SK-N-DZ (cell line): Measurements from ENCODE around the gene PIGC.
A peak's percentile ranks its signal among the peaks of the same experiment; 100 is the strongest.
"Not testable (repeated sequence)": the region's sequence is repeated elsewhere in the genome, so short reads cannot be mapped to it uniquely, and the experiment has no call there.

Experiments used
- DNase-seq: peaks from one replicate; pipeline ENCODE4 v3.0.0-alpha.2; 2015; ENCODE audit warnings: low spot score

The PIGC gene

GRCh38 chr1:172466795-172467407 is 23.0 kb upstream of the PIGC start:
- no peak for DNase-seq

GRCh38 chr1:172465617-172466016 is 21.7 kb upstream of the PIGC start:
- no peak for DNase-seq

DNA sequence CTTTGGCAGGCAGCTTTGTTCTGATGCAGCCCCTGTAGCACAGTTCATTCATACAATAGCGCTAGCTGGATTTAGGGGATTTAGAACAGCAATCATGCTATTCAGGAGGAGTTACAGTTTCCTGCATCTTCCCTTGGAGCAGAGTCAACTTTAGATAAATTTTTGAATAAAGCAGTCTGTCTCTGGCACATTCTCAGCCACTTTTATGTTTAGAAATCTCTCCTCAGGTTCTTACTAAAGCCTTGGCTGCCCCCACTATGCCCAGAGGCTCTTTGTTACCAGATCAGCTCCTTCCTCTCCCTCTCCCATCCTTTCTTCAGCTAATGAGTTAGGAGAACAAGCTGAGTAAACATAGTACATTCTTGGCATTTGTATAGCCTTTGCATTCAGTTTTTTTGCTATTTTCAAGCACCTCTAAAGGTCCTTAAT is 17.0 kb upstream of the PIGC start:
- no peak for DNase-seq

GRCh38 chr1:172460177-172460576 is 16.3 kb upstream of the PIGC start:
- DNase-seq, result no peak

DNA sequence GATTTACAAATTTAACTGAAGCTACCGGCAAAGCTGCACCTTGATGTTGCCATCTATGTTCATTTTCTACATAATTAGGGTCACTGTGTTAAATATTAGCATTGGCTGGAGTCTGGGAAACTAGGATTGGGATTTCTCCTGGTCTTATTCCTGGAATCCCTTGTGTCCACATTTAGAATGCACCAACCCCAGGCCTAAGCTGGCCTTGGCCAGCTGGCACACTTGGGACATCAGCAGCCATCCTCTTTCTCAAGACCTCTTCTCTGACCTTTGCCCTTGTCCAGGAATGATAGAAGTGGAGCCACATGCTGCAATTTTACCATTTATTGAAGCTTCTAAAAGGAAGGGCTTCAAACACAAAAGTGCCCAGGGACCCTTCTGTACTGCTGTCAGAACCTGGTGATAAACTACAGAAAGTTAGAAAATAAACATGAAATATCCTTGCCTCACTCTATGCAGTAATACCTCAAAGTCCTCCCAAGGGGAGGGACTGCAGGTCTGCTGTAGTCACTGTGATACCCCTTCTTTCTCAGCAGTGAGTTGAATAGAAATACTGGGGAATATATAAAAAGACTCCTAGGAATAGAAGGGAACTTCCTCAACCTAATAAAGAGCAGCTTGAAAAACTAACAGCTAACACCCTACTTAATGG is 13.7 kb upstream of the PIGC start:
- no peak for DNase-seq

DNA sequence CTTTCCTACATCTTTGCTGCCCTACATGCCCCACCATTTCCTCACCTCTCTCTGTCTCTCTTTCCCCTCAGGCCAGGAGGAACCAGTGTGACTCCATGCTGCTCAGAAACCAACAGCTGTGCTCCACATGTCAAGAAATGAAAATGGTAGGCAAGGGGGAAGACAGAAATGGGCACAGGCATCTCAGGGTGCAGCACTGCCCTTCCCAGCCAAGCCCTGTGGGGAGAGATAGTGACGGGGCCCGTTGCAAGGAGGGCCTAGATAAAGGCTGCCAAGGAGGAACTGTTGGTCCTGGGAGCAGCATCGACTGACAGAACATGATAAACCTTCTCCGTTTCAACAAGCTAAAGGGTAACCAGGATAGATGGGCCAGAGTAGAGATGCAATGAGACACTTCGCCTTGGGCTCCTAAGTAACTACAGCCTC is 12.5 kb upstream of the PIGC start:
- no peak for DNase-seq

GRCh38 chr1:172455451-172455850 is 11.6 kb upstream of the PIGC start:
- no peak for DNase-seq

GRCh38 chr1:172453607-172454006 is 9.7 kb upstream of the PIGC start:
- no peak for DNase-seq

DNA sequence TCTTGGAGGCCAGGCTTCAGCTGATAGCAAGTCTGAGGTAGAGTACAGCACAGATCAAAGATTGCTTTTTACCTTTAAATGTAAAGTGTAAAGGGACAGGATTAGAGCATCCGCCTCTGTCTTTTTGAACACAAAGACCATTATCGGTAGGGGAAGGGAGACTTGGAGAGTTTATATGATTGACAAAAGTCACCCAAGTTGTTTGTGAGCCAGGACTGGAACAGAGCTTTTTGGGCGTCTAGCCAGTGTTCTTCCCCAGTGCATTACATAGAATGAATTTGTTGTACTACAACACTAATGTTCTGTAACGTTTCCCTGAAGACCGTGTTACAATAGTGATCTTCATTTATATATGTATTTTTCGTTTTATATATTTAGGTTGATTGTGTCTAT is 9.3 kb upstream of the PIGC start:
- no peak for DNase-seq

- DNase-seq, result peak; percentile 16
Measured at GRCh38 chr1:172452536-172453152, 8.8 kb upstream of the PIGC start.

GRCh38 chr1:172451002-172451443 is 7.2 kb upstream of the PIGC start:
- no peak for DNase-seq

DNA sequence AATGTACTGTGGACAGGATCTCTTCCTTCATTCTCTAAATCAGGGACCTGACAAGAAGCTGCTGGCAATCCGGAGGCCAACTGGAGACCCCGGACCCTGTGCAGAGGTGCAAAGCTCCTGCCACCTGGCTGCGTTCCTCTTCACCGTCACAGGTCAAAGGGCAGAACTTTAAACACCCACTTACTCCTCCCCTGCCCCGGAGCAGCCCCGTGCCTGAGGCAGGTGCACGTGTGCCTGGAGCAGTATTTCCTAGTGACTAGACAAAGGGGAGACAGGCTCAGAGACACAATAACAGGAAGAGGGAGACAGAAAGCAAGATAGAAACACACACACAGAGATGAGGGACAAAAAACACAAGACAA is 6.6 kb upstream of the PIGC start:
- DNase-seq, result peak; percentile 70

- DNase-seq, result peak; percentile 88
Measured at GRCh38 chr1:172449585-172450523, 6.0 kb upstream of the PIGC start.

DNA sequence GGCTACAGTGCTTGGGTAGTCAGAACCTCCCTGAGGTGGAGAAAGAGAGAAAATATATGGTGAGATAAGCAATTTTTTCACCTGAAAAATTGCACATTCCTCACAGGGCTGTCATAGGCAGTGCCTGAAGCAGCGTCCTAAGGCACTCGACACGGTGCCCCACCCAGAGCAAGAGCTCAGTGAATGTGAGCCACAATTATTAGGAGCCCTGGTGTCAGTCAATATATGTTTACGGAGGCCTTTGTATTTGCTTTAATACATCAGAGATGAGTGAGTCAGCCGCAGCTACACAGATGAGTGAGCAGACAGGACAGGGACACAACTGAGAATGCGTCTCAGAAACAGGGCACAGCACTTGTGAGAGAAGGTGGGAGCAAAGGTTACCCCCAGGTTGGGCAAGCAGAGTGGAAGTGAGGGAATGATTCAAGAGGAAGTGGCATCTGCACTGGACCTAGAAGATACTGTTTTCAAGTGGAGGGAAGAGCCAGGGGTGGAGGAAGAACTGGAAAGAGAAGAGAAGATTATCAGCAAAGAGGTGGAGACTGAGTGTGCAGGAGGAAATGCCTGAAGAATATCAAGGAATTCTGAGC is 5.2 kb upstream of the PIGC start:
- peak; percentile 6 for DNase-seq

- DNase-seq, result no peak
Measured at GRCh38 chr1:172447641-172448040, 3.8 kb upstream of the PIGC start.

DNA sequence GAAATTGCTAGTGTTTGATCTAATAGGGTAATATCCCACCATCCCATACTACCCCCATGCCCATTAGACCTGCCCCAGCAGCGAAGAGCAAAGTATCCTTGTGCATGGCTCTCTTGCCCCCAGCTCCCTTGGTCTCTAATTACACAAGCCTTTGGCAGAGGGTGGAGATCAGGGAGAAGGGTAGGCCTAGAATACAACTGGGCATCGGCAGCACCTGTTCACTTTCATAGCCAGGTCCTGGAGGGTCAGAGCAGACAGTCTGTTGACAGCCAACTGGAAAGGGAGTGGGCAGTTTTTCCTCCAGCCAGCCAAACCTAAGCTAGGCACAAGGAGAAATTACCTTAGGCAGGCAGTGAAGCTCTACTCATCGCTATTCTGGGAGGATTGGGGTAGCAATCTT is 2.7 kb upstream of the PIGC start:
- DNase-seq, result no peak

DNA sequence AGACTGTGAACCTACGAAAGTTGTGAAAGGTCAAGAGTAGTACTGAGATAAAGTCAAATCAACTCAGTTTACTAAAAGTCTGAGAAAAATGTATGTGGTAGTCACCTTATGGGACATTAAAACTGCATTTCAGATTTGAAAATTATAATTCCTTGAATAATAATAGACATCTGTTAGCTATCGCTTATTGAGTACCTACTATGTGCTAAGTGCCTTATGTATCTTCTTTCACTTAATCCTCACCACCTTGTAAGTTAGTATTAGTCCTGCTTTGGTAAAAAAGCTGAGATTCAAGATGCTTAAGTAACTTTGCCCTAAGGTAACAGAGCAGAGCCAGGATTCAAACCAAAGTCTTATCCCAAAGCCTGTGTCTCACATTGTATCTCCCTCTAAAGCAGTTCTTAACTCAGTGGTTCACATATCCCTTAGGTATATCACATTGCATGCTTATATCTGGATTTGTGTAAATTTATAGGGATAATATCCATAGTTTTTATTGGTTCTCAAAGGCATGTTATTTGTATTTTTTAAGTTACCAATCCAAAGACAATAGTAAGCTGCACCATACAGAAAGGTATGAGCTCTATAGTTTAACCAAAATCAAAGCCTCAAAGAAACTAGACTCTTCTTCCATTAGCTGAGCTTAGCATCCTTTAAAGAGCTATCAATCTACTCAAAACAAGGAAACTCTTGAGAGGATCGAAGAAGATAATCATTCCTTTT is 865 bp downstream of the PIGC start:
- DNase-seq, result no peak

DNA sequence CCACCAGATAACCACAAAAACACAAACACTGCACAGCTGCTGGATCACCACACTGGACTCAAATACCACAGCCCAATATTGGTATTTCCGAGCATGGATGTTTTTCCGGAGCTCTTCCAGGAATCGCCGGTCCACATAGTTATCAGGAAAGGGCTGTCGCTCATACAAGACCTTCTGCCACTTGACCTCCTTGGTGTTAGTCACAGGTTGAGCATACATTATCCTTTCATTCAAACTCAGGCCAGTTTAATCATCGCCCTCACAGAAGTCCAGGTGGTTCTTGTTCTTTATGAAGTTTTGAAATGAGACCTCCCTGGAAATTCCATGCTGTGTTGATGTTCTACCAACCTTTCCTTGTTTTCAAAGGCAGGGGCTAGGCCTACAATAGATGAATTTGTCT is 1.5 kb downstream of the PIGC start:
- no peak for DNase-seq

- not testable (repeated sequence) for DNase-seq
Measured at GRCh38 chr1:172437183-172437582, 6.7 kb downstream of the PIGC start.

DNA sequence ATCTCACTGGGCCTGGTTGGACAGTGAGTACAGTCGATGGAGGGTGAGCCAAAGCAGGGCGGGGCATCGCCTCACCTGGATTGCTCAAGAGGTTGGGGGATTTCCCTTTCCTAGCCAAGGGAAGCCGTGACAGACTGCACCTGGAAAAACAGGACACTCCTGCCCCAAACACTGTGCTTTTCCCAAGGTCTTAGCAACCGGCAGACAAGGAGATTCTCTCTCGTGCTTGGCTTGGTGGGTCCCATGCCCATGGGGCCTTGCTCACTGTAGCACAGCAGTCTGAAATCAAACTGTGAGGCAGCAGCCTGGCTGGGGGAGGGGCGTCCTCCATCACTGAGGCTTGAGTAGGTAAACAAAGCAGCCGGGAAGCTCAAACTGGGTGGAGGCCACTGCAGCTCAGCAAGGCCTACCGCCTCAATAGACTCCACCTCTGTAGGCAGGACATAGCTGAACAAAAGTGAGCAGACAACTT is 12.1 kb downstream of the PIGC start:
- no peak for DNase-seq

DNA sequence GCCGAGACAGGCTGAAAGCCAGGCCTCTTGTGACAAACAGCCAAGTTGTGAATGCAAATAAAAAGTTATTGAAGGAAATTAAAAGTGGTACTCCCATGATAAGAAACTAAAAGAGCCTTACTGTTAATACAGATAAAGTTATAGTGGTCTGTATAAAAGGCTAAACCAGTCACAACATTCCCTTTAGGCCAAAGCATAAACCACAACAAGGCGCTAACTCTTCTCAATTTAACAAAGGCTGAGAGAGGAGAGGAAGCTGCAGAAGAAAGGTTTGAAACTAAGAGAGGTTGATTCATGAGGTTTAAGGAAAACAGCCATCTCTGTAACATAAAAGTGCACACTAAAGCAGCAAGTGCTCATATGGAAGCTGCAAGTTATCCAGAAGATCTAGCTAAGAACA is 12.7 kb downstream of the PIGC start:
- no peak for DNase-seq
